ENCODE data around the gene SMIM44.
A peak's percentile ranks its signal among the peaks of the same experiment; 100 is the strongest.

The SMIM44 gene

GRCh38 chr19:3479177-3479833 lies 3.9 kb downstream of the SMIM44 start:
- H3K4me1 ChIP-seq (ENCODE audit: control insufficient read depth, low read depth, low read length), result no peaks in the 10 kb centered on the region
- H3K9me3 ChIP-seq (ENCODE audit: control insufficient read depth, low read depth, low read length), result no peaks in the 10 kb centered on the region
- no peak overlapping the region for H3K27ac ChIP-seq (ENCODE audit: low read length)
- no peaks in the 10 kb centered on the region for H3K36me3 ChIP-seq (ENCODE audit: control insufficient read depth, low read depth, low read length)
- no peaks in the 10 kb centered on the region for H3K27me3 ChIP-seq (ENCODE audit: control insufficient read depth, insufficient read depth, low read length)
- peak overlapping the region; percentile 32 for H3K4me3 ChIP-seq (ENCODE audit: low read length)
- H3K9ac ChIP-seq (ENCODE audit: low read length), result no peak overlapping the region

- Histone ChIP-seq H3K9ac (ENCODE audit: low read length) (no peak overlapping the region), H3K36me3 (ENCODE audit: control insufficient read depth, low read depth, low read length) (no peaks in the 10 kb centered on the region), H3K27ac (ENCODE audit: low read length) (no peak overlapping the region), H3K9me3 (ENCODE audit: control insufficient read depth, low read depth, low read length) (no peaks in the 10 kb centered on the region), H3K27me3 (ENCODE audit: control insufficient read depth, insufficient read depth, low read length) (no peaks in the 10 kb centered on the region), H3K4me1 (ENCODE audit: control insufficient read depth, low read depth, low read length) (no peaks in the 10 kb centered on the region), H3K4me3 (ENCODE audit: low read length) (peak overlapping the region; percentile 32)
Measured at GRCh38 chr19:3478409-3479176, 4.6 kb downstream of the SMIM44 start.

- Histone ChIP-seq H3K27ac (ENCODE audit: low read length) (no peak overlapping the region), H3K9me3 (ENCODE audit: control insufficient read depth, low read depth, low read length) (no peaks in the 10 kb centered on the region), H3K27me3 (ENCODE audit: control insufficient read depth, insufficient read depth, low read length) (no peaks in the 10 kb centered on the region), H3K4me1 (ENCODE audit: control insufficient read depth, low read depth, low read length) (no peaks in the 10 kb centered on the region), H3K9ac (ENCODE audit: low read length) (no peak overlapping the region), H3K4me3 (ENCODE audit: low read length) (no peak overlapping the region), H3K36me3 (ENCODE audit: control insufficient read depth, low read depth, low read length) (no peaks in the 10 kb centered on the region)
Measured at GRCh38 chr19:3477951-3478350, 5.3 kb downstream of the SMIM44 start.

GRCh38 chr19:3477506-3477905 lies 5.7 kb downstream of the SMIM44 start:
- no peak overlapping the region for H3K9ac ChIP-seq (ENCODE audit: low read length)
- no peaks in the 10 kb centered on the region for H3K36me3 ChIP-seq (ENCODE audit: control insufficient read depth, low read depth, low read length)
- H3K27me3 ChIP-seq (ENCODE audit: control insufficient read depth, insufficient read depth, low read length), result peaks cover 2% of the 10 kb centered on the region
- H3K9me3 ChIP-seq (ENCODE audit: control insufficient read depth, low read depth, low read length), result no peaks in the 10 kb centered on the region
- H3K27ac ChIP-seq (ENCODE audit: low read length), result no peak overlapping the region
- H3K4me3 ChIP-seq (ENCODE audit: low read length), result no peak overlapping the region
- no peaks in the 10 kb centered on the region for H3K4me1 ChIP-seq (ENCODE audit: control insufficient read depth, low read depth, low read length)

- Histone ChIP-seq H3K9me3 (ENCODE audit: control insufficient read depth, low read depth, low read length) (no peaks in the 10 kb centered on the region), H3K9ac (ENCODE audit: low read length) (no peak overlapping the region), H3K4me1 (ENCODE audit: control insufficient read depth, low read depth, low read length) (no peaks in the 10 kb centered on the region), H3K36me3 (ENCODE audit: control insufficient read depth, low read depth, low read length) (no peaks in the 10 kb centered on the region), H3K4me3 (ENCODE audit: low read length) (no peak overlapping the region), H3K27me3 (ENCODE audit: control insufficient read depth, insufficient read depth, low read length) (peaks cover 6% of the 10 kb centered on the region), H3K27ac (ENCODE audit: low read length) (no peak overlapping the region)
Measured at GRCh38 chr19:3476830-3477229, 6.4 kb downstream of the SMIM44 start.

- H3K4me3 ChIP-seq (ENCODE audit: low read length), result no peak overlapping the region
- H3K36me3 ChIP-seq (ENCODE audit: control insufficient read depth, low read depth, low read length), result no peaks in the 10 kb centered on the region
- no peak overlapping the region for H3K27ac ChIP-seq (ENCODE audit: low read length)
- H3K4me1 ChIP-seq (ENCODE audit: control insufficient read depth, low read depth, low read length), result no peaks in the 10 kb centered on the region
- H3K9ac ChIP-seq (ENCODE audit: low read length), result no peak overlapping the region
- peaks cover 13% of the 10 kb centered on the region for H3K27me3 ChIP-seq (ENCODE audit: control insufficient read depth, insufficient read depth, low read length)
- H3K9me3 ChIP-seq (ENCODE audit: control insufficient read depth, low read depth, low read length), result no peaks in the 10 kb centered on the region
Measured at GRCh38 chr19:3475449-3475848, 7.8 kb downstream of the SMIM44 start.

- H3K9ac ChIP-seq (ENCODE audit: low read length), result no peak overlapping the region
- no peaks in the 10 kb centered on the region for H3K9me3 ChIP-seq (ENCODE audit: control insufficient read depth, low read depth, low read length)
- no peak overlapping the region for H3K27ac ChIP-seq (ENCODE audit: low read length)
- no peaks in the 10 kb centered on the region for H3K36me3 ChIP-seq (ENCODE audit: control insufficient read depth, low read depth, low read length)
- no peak overlapping the region for H3K4me3 ChIP-seq (ENCODE audit: low read length)
- no peaks in the 10 kb centered on the region for H3K4me1 ChIP-seq (ENCODE audit: control insufficient read depth, low read depth, low read length)
- peaks cover 21% of the 10 kb centered on the region for H3K27me3 ChIP-seq (ENCODE audit: control insufficient read depth, insufficient read depth, low read length)
Measured at GRCh38 chr19:3474614-3475013, 8.6 kb downstream of the SMIM44 start.

GRCh38 chr19:3474010-3474409 lies 9.2 kb downstream of the SMIM44 start:
- Histone ChIP-seq H3K9me3 (ENCODE audit: control insufficient read depth, low read depth, low read length) (no peaks in the 10 kb centered on the region), H3K27me3 (ENCODE audit: control insufficient read depth, insufficient read depth, low read length) (peaks cover 27% of the 10 kb centered on the region), H3K27ac (ENCODE audit: low read length) (no peak overlapping the region), H3K36me3 (ENCODE audit: control insufficient read depth, low read depth, low read length) (no peaks in the 10 kb centered on the region), H3K4me3 (ENCODE audit: low read length) (no peak overlapping the region), H3K4me1 (ENCODE audit: control insufficient read depth, low read depth, low read length) (no peaks in the 10 kb centered on the region), H3K9ac (ENCODE audit: low read length) (no peak overlapping the region)

- H3K4me3 ChIP-seq (ENCODE audit: low read length), result no peak overlapping the region
- H3K27ac ChIP-seq (ENCODE audit: low read length), result no peak overlapping the region
- H3K9me3 ChIP-seq (ENCODE audit: control insufficient read depth, low read depth, low read length), result no peaks in the 10 kb centered on the region
Measured at GRCh38 chr19:3471954-3472655, 11.1 kb downstream of the SMIM44 start.

GRCh38 chr19:3470500-3471128 lies 12.6 kb downstream of the SMIM44 start:
- Histone ChIP-seq H3K4me3 (ENCODE audit: low read length) (no peak overlapping the region), H3K27me3 (ENCODE audit: control insufficient read depth, insufficient read depth, low read length) (peaks cover 41% of the 10 kb centered on the region), H3K4me1 (ENCODE audit: control insufficient read depth, low read depth, low read length) (no peaks in the 10 kb centered on the region), H3K36me3 (ENCODE audit: control insufficient read depth, low read depth, low read length) (no peaks in the 10 kb centered on the region), H3K27ac (ENCODE audit: low read length) (no peak overlapping the region), H3K9me3 (ENCODE audit: control insufficient read depth, low read depth, low read length) (no peaks in the 10 kb centered on the region), H3K9ac (ENCODE audit: low read length) (no peak overlapping the region)

More at GRCh38 chr19:3471954-3472655, 11.1 kb downstream of the SMIM44 start:
- H3K27me3 ChIP-seq (ENCODE audit: control insufficient read depth, insufficient read depth, low read length), result peaks cover 28% of the 10 kb centered on the region
- no peaks in the 10 kb centered on the region for H3K4me1 ChIP-seq (ENCODE audit: control insufficient read depth, low read depth, low read length)
- H3K36me3 ChIP-seq (ENCODE audit: control insufficient read depth, low read depth, low read length), result no peaks in the 10 kb centered on the region
- no peak overlapping the region for H3K9ac ChIP-seq (ENCODE audit: low read length)
